HCT116 (cell line): ENCODE measurements around the gene UTP11. TPM values are rescaled to one million over a fixed set of nuclear protein-coding genes. Genes with fewer than 3 reads are reported as not detected.

ENCODE experiments used
- ATAC-seq: fragments of 200-7000 bp; cut with Tn5 transposase; 2 replicates; pipeline ENCODE4 v1.9.1; 2020; ENCODE audit warnings: mild to moderate bottlenecking, moderate library complexity
- BruUV-seq: library from RNA; stranded (reverse); fragments of 400-500 nt; replicated peaks from 2 replicates; lab custom pipeline; 2021; lab: Mats Ljungman, UMichigan
- CTCF ChIA-PET: fragments of 300-600 bp; sonication (Branson Sonifier 250); formaldehyde crosslinking; loops from one replicate; lab custom pipeline; 2021; ENCODE audit warnings: antibody characterized with exemption; lab: Charles Lee
- POLR2A ChIA-PET: fragments of 300-600, 350-600 bp; sonication (Branson Sonifier 250); formaldehyde crosslinking; loops from one replicate; lab custom pipeline; 2021; ENCODE audit warnings: antibody characterized with exemption; lab: Charles Lee
- RAD21 ChIA-PET, 2 experiments: fragments of 300-600 bp; sonication (Branson Sonifier 250); formaldehyde crosslinking; loops; one replicate each; lab custom pipeline; 2023; ENCODE audit warnings: low total read pairs in 2 of 2; ENCODE audit not compliant: uncharacterized antibody in 2 of 2, unreplicated experiment in 2 of 2, low non-redundant PET in 1 of 2; lab: Charles Lee
- DNase-seq: peaks from one replicate; pipeline ENCODE4 v3.0.0-alpha.2; 2010; ENCODE audit warnings: low read depth, low spot score
- H2AFZ ChIP-seq: fragments of 200-600 bp; shearing (Covaris generic), sonication (generic); 2 replicates; pipeline ENCODE4 v1.6.1; 2017; ENCODE audit warnings: low read depth, mixed run types, mixed read lengths, antibody characterized with exemption, low read length; ENCODE audit not compliant: poor library complexity, severe bottlenecking
- H3K27ac ChIP-seq: 2 replicates; pipeline ENCODE4 v1.5.1; 2012; ENCODE audit warnings: low read depth, low read length
- H3K27me3 ChIP-seq: fragments of 200-600 bp; sonication (generic); 2 replicates; pipeline ENCODE4 v1.6.1; 2016; ENCODE audit warnings: mixed run types, low read length, mixed read lengths; ENCODE audit not compliant: insufficient read depth
- H3K36me3 ChIP-seq, 2 experiments: fragments of 200-500 bp in 1 of 2; fragments of 200-600 bp in 1 of 2; sonication (Bioruptor generic) in 1 of 2; sonication (generic) in 1 of 2; 2 replicates each; pipeline versions ENCODE4 v1.5.1 to v1.6.1; 2014 to 2016; ENCODE audit warnings: low read length in 2 of 2, inconsistent platforms in 1 of 2, mixed read lengths in 1 of 2, mixed run types in 1 of 2; ENCODE audit not compliant: insufficient read depth in 2 of 2, control insufficient read depth in 1 of 2
- H3K4me1 ChIP-seq, 2 experiments: fragments of 200-600 bp in 1 of 2; sonication (generic) in 1 of 2; 2 replicates each; pipeline versions ENCODE4 v1.5.1 to v1.6.1; 2012 to 2017; ENCODE audit warnings: low read length in 2 of 2, inconsistent platforms in 1 of 2, mild to moderate bottlenecking in 1 of 2, mixed read lengths in 1 of 2, mixed run types in 1 of 2, moderate library complexity in 1 of 2; ENCODE audit not compliant: insufficient read depth in 2 of 2, control insufficient read depth in 1 of 2
- H3K4me2 ChIP-seq: fragments of 200-600 bp; sonication (generic); 2 replicates; pipeline ENCODE4 v1.6.1; 2017; ENCODE audit warnings: mixed run types, low read length, mixed read lengths
- H3K4me3 ChIP-seq, 2 experiments: fragments of 200-600 bp in 1 of 2; sonication (generic) in 1 of 2; replicated peaks in 1 of 2; 2 replicates each; pipeline ENCODE4 v1.5.1; 2011 to 2016; ENCODE audit warnings: low read length in 2 of 2, control low read depth in 1 of 2, low read depth in 1 of 2, mild to moderate bottlenecking in 1 of 2, mixed read lengths in 1 of 2, mixed run types in 1 of 2
- H3K79me2 ChIP-seq: fragments of 200-600 bp; sonication (generic); 2 replicates; pipeline ENCODE4 v1.6.1; 2017; ENCODE audit warnings: mild to moderate bottlenecking, mixed run types, low read length, moderate library complexity, mixed read lengths; ENCODE audit not compliant: insufficient read depth
- H3K9ac ChIP-seq: fragments of 200-600 bp; sonication (generic); 2 replicates; pipeline ENCODE4 v1.6.1; 2016; ENCODE audit warnings: low read length, mixed read lengths
- H3K9me2 ChIP-seq: fragments of 200-600 bp; sonication (generic), shearing (Covaris generic); 2 replicates; pipeline ENCODE4 v1.6.1; 2017; ENCODE audit warnings: mixed run types, mild to moderate bottlenecking, moderate library complexity; ENCODE audit not compliant: insufficient read depth
- H3K9me3 ChIP-seq, 2 experiments: fragments of 200-500 bp in 1 of 2; fragments of 200-600 bp in 1 of 2; sonication (Bioruptor generic) in 1 of 2; sonication (generic) in 1 of 2; 2 replicates each; pipeline ENCODE4 v1.6.1; 2014 to 2017; ENCODE audit warnings: low read length in 2 of 2, mixed read lengths in 2 of 2, inconsistent platforms in 1 of 2, low read depth in 1 of 2, mild to moderate bottlenecking in 1 of 2, mixed run types in 1 of 2, moderate library complexity in 1 of 2; ENCODE audit not compliant: control insufficient read depth in 1 of 2, insufficient read depth in 1 of 2
- H4K20me1 ChIP-seq: fragments of 200-600 bp; sonication (generic), shearing (Covaris generic); 2 replicates; pipeline ENCODE4 v1.6.1; 2017; ENCODE audit warnings: mixed run types, mild to moderate bottlenecking, moderate library complexity; ENCODE audit not compliant: insufficient read depth
- CBX3 ChIP-seq: IDR thresholded peaks from 2 replicates; pipeline ENCODE4 v1.6.1; 2012; ENCODE audit warnings: low read depth
- CTCF ChIP-seq, 3 experiments: fragments of 200-600 bp in 1 of 3; sonication (generic) in 1 of 3; IDR thresholded peaks in 2 of 3; conservative IDR thresholded peaks in 1 of 3; 2 replicates each; pipeline ENCODE4 v1.5.1; 2012 to 2017; ENCODE audit warnings: low read depth in 2 of 3, low read length in 2 of 3, antibody characterized with exemption in 1 of 3, borderline replicate concordance in 1 of 3, control low read depth in 1 of 3, mild to moderate bottlenecking in 1 of 3, mixed read lengths in 1 of 3, mixed run types in 1 of 3, moderate library complexity in 1 of 3; ENCODE audit not compliant: insufficient read depth in 1 of 3
- JUND ChIP-seq: IDR thresholded peaks from 2 replicates; pipeline ENCODE4 v1.6.1; 2012
- POLR2A ChIP-seq: IDR thresholded peaks from 2 replicates; pipeline ENCODE4 v1.7.0; 2011; ENCODE audit warnings: borderline replicate concordance; ENCODE audit not compliant: insufficient read depth, insufficient read length; ENCODE audit errors: extremely low read depth
- POLR2AphosphoS5 ChIP-seq: IDR thresholded peaks from 2 replicates; pipeline ENCODE4 v1.6.1; 2011; ENCODE audit warnings: mild to moderate bottlenecking, low read depth, low read length, moderate library complexity
- REST ChIP-seq: IDR thresholded peaks from 2 replicates; pipeline ENCODE4 v1.6.1; 2012; ENCODE audit warnings: low read depth
- SIN3A ChIP-seq: IDR thresholded peaks from 2 replicates; pipeline ENCODE4 v1.6.1; 2012; ENCODE audit warnings: low read depth
- SP1 ChIP-seq: IDR thresholded peaks from 2 replicates; pipeline ENCODE4 v1.6.1; 2012; ENCODE audit warnings: low read depth
- SRF ChIP-seq: IDR thresholded peaks from 2 replicates; pipeline ENCODE4 v1.6.1; 2012; ENCODE audit warnings: low read depth
- TCF7L2 ChIP-seq: IDR thresholded peaks from 2 replicates; pipeline ENCODE4 v1.7.0; 2011; ENCODE audit warnings: borderline replicate concordance, inconsistent platforms; ENCODE audit not compliant: insufficient read depth, insufficient read length; ENCODE audit errors: extremely low read depth
- YY1 ChIP-seq: IDR thresholded peaks from 2 replicates; pipeline ENCODE4 v1.6.1; 2011; ENCODE audit warnings: low read length, low read depth, moderate library complexity, mild to moderate bottlenecking; ENCODE audit not compliant: insufficient replicate concordance; ENCODE audit errors: extremely low read depth
- ZNF274 ChIP-seq: fragments of 200-500 bp; sonication (Bioruptor generic); IDR thresholded peaks from 2 replicates; pipeline ENCODE4 v1.6.1; 2014; ENCODE audit warnings: mild to moderate bottlenecking, low read depth, low read length, inconsistent platforms
- intact Hi-C: fragments of 100-400 bp; cut with micrococcal nuclease; formaldehyde crosslinking; loops from 2 replicates; pipeline ENCODE4 v1.10.0; 2022
- total RNA-seq: library from RNA; stranded (reverse); gene quantifications from one replicate; pipeline ENCODE4 v1.2.1, GENCODE V29; 2021; ENCODE audit not compliant: unreplicated experiment
- TF ChIP-seq, protein P1 (sequence below): IDR thresholded peaks from 2 replicates; pipeline ENCODE4 v1.6.1; 2012

Gene UTP11
- total RNA-seq, 1 experiment from 2014 or later: 47.5 TPM

GRCh38 chr1:38038861-38039260, 26.3 kb downstream of the UTP11 start:
- Histone ChIP-seq H3K4me1 (peaks cover 0 to 11% of the 10 kb centered on the region in 2 experiments; a peak in 1 of 4 replicates), H3K27me3 (no peaks in the 10 kb centered on the region), H3K27ac (no peak overlapping the region), H3K4me3 (no peak overlapping the region), H4K20me1 (no peaks in the 10 kb centered on the region), H3K79me2 (no peaks in the 10 kb centered on the region), H3K9ac (no peak overlapping the region), H3K36me3 (no peaks in the 10 kb centered on the region), H3K9me2 (no peaks in the 10 kb centered on the region), H3K4me2 (peak overlapping the region; percentile 9; the same call in 1 of the 2 replicates), H2AFZ (no peak overlapping the region), H3K9me3 (no peaks in the 10 kb centered on the region)
- no peak for DNase-seq
- ChIA-PET POLR2A (no interaction called here), CTCF (interaction anchor here (1.5 kb wide), 1 partner anchor 33 kb away, joined by 7 read pairs; no protein-coding TSS in a partner anchor), RAD21 (no interaction called here)
- TF ChIP-seq TCF7L2: no peak
- TF ChIP-seq SP1: peak; percentile 23; the same call in 1 of the 2 replicates
- BruUV-seq: no TSS peak
- intact Hi-C loops: no loop called here
- ATAC-seq: peak; percentile 32; the same call in 1 of the 2 replicates

- Histone ChIP-seq H4K20me1 (no peaks in the 10 kb centered on the region), H2AFZ (no peak overlapping the region), H3K9me3 (no peaks in the 10 kb centered on the region), H3K79me2 (no peaks in the 10 kb centered on the region), H3K4me3 (no peak overlapping the region), H3K9me2 (no peaks in the 10 kb centered on the region), H3K27me3 (no peaks in the 10 kb centered on the region), H3K4me1 (peaks cover 0 to 11% of the 10 kb centered on the region in 2 experiments; a peak in 1 of 4 replicates), H3K36me3 (no peaks in the 10 kb centered on the region), H3K27ac (no peak overlapping the region), H3K9ac (no peak overlapping the region), H3K4me2 (no peak overlapping the region)
- ChIA-PET RAD21 (no interaction called here), POLR2A (no interaction called here), CTCF (interaction anchor here (1.2 to 1.5 kb wide), 2 partner anchors 11 to 32 kb away, joined by 3 to 7 read pairs; no protein-coding TSS in a partner anchor)
- BruUV-seq: no TSS peak
- intact Hi-C loops: no loop called here
- DNase-seq: no peak
- ATAC-seq: no peak
- TF ChIP-seq SP1 (no peak), CTCF (IDR thresholded peaks at IDR 0.05 in 2 of 3, conservative IDR thresholded peaks at IDR 0.05 in 1 of 3; ENCODE audit: borderline replicate concordance in 1 of 3, insufficient read depth in 1 of 3, low read depth in 2 of 3, low read length in 2 of 3) (no peak), SIN3A (no peak), POLR2A (no peak), ZNF274 (no peak), TCF7L2 (no peak), REST (no peak), SRF (no peak), JUND (no peak), YY1 (no peak), POLR2AphosphoS5 (no peak), CBX3 (no peak)
- TF ChIP-seq, protein P1, sequence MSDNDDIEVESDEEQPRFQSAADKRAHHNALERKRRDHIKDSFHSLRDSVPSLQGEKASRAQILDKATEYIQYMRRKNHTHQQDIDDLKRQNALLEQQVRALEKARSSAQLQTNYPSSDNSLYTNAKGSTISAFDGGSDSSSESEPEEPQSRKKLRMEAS: no peak
These were observed 27.0 kb downstream of the UTP11 start for GRCh38 chr1:38039331-38040088.
